Measurements from ENCODE around the gene SLC12A6. TPM values are rescaled to one million over a fixed set of nuclear protein-coding genes. Genes with fewer than 3 reads are reported as not detected.

Gene SLC12A6
- total RNA-seq, 4 donors from 2014 or later = 9.2 to 52.6 (median 26.9) TPM

DNA sequence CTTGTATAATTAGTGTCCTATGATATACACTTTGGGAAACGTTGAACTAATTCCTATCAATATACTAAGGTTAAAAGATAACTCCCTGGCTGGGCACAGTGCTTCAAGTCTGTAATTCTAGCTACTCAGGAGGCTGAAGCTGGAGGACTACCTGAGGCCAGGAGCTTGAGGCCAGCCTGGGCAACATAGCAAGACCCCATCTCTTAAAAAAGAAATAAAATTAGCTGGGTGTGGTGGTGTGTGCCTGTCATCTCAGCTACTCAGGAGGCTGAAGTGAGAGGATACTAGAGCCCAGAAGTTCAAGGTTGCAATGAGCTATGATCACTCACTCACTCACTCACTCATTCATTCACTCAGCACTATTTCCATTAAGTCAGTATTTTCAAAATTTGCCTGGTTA, 55.2 kb downstream of the SLC12A6 start:
- in situ Hi-C loops (cut with MboI; ENCODE audit: low pct_ligation_motif_present in 1 of 4, low pct_unique_long_range_greater_than_20kb in 1 of 4, low sequenced_read_pairs in 3 of 4) = no loop called here
- intact Hi-C loops (cut with DNase I; ENCODE audit: low total_unique reads) = no loop called here
- TF ChIP-seq, protein P1, sequence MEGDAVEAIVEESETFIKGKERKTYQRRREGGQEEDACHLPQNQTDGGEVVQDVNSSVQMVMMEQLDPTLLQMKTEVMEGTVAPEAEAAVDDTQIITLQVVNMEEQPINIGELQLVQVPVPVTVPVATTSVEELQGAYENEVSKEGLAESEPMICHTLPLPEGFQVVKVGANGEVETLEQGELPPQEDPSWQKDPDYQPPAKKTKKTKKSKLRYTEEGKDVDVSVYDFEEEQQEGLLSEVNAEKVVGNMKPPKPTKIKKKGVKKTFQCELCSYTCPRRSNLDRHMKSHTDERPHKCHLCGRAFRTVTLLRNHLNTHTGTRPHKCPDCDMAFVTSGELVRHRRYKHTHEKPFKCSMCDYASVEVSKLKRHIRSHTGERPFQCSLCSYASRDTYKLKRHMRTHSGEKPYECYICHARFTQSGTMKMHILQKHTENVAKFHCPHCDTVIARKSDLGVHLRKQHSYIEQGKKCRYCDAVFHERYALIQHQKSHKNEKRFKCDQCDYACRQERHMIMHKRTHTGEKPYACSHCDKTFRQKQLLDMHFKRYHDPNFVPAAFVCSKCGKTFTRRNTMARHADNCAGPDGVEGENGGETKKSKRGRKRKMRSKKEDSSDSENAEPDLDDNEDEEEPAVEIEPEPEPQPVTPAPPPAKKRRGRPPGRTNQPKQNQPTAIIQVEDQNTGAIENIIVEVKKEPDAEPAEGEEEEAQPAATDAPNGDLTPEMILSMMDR (IDR thresholded peaks at IDR 0.05) = no peak
- TF ChIP-seq POLR2AphosphoS5 (IDR thresholded peaks at IDR 0.05) (no peak), POLR2A (IDR thresholded peaks at IDR 0.05) (no peak), EP300 (IDR thresholded peaks at IDR 0.05; ENCODE audit: low read depth) (no peak)
- Histone ChIP-seq H3K27me3 (no peaks in the 10 kb centered on the region), H3K36me3 (no peaks in the 10 kb centered on the region), H3K27ac (no peak overlapping the region), H3K9me3 (no peaks in the 10 kb centered on the region), H3K4me3 (no peak overlapping the region), H3K4me1 (no peaks in the 10 kb centered on the region)
- no peak for DNase-seq
- WGBS, 2 donors (ENCODE audit: low coverage in 1 of 2) = 89 to 97% methylated on average over 1 of the region's 1 CpG

DNA sequence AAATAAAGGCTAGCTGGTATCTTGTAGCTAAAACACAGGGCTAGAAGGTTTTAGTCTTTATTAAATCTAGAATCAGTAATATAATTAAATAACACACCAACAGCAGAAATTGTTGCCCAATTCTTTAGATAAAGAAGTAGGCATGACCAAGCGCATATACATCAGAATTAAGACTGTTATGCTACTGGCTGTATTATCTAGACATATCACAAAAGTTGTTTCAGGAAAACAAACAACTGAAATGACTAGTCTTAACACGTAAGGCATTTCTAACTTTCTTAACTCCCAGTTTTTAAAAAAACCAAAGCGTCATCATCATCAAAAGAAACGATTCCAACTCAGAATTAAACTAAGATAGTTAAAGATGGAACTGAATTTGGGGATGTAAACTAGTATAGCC, 57.4 kb downstream of the SLC12A6 start:
- no peaks in the 10 kb centered on the region for H3K4me1 ChIP-seq
- H3K9me3 ChIP-seq = no peaks in the 10 kb centered on the region
- no peaks in the 10 kb centered on the region for H3K27me3 ChIP-seq
- DNase-seq = no peak
- no peaks in the 10 kb centered on the region for H3K36me3 ChIP-seq
- TF ChIP-seq POLR2A (IDR thresholded peaks at IDR 0.05) (no peak), POLR2AphosphoS5 (IDR thresholded peaks at IDR 0.05) (no peak), EP300 (IDR thresholded peaks at IDR 0.05; ENCODE audit: low read depth) (no peak)
- TF ChIP-seq, protein P1 (IDR thresholded peaks at IDR 0.05) = no peak
- in situ Hi-C loops (cut with MboI; ENCODE audit: low pct_ligation_motif_present in 1 of 4, low pct_unique_long_range_greater_than_20kb in 1 of 4, low sequenced_read_pairs in 3 of 4) (no loop called here), intact Hi-C loops (cut with DNase I; ENCODE audit: low total_unique reads) (no loop called here)
- WGBS, 2 donors (ENCODE audit: low coverage in 1 of 2) = 92 to 95% methylated on average over 4 of the region's 4 CpGs
- no peak overlapping the region for H3K4me3 ChIP-seq
- H3K27ac ChIP-seq = no peak overlapping the region

DNA sequence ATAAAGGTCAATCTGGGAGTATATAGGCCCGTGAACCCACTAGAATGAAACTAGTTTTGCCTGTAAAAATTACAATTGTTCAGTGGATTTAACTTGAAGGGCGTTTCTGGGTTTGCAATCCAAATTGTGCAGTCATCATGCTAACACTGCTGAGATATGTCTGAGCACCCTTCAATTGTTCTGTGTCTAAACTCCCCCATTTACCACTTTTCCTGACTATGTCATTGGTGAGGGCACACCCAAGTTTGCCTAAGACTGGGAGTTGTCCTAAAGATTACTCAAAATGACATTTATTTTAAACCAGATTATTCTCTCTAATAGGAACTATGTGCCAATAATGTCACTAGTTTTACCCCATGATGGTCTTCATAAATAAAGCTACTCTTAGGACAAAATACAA, 58.2 kb downstream of the SLC12A6 start:
- no peak for DNase-seq
- 83% methylated on average over 2 of the region's 2 CpGs for WGBS, 2 donors (ENCODE audit: low coverage in 1 of 2)
- H3K27me3 ChIP-seq = no peaks in the 10 kb centered on the region

DNA sequence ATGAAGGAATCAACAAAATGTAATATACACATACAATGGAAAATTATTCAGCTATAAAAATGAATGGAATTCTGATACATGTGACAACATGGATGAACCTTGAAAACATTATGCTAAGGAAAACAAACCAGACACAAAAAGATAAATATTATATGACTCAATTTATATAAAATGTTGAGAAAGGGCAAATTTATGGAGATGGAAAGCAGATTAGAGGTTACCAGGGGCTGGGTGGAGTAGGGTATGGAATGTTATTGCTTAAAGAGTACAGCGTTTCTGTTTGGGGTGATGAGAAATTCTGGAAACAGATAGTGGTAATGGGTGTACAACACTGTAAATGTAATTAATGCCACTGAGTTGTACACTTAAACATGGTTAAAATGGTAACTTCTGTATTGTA, 61.9 kb downstream of the SLC12A6 start:
- H3K36me3 ChIP-seq = no peaks in the 10 kb centered on the region
- H3K4me3 ChIP-seq = no peak overlapping the region
- no peak overlapping the region for H3K27ac ChIP-seq
- intact Hi-C loops (cut with DNase I; ENCODE audit: low total_unique reads) = no loop called here
- H3K4me1 ChIP-seq = no peaks in the 10 kb centered on the region
- in situ Hi-C loops (cut with MboI; ENCODE audit: low pct_ligation_motif_present in 1 of 4, low pct_unique_long_range_greater_than_20kb in 1 of 4, low sequenced_read_pairs in 3 of 4) = no loop called here
- WGBS, 2 donors (ENCODE audit: low coverage in 1 of 2) = 78 to 87% methylated on average over 1 of the region's 1 CpG
- DNase-seq = no peak
- H3K27me3 ChIP-seq = no peaks in the 10 kb centered on the region
- no peaks in the 10 kb centered on the region for H3K9me3 ChIP-seq
- TF ChIP-seq POLR2AphosphoS5 (IDR thresholded peaks at IDR 0.05) = no peak
- no peak for TF ChIP-seq EP300 (IDR thresholded peaks at IDR 0.05; ENCODE audit: low read depth)
- TF ChIP-seq, protein P1 (IDR thresholded peaks at IDR 0.05) = no peak
- TF ChIP-seq POLR2A (IDR thresholded peaks at IDR 0.05) = no peak

More for the DNA sequence above, 58.2 kb downstream of the SLC12A6 start:
- intact Hi-C loops (cut with DNase I; ENCODE audit: low total_unique reads) = no loop called here
- H3K4me1 ChIP-seq = no peaks in the 10 kb centered on the region
- TF ChIP-seq POLR2AphosphoS5 (IDR thresholded peaks at IDR 0.05) = no peak
- no peak for TF ChIP-seq EP300 (IDR thresholded peaks at IDR 0.05; ENCODE audit: low read depth)
- TF ChIP-seq, protein P1 (IDR thresholded peaks at IDR 0.05) = no peak
- TF ChIP-seq POLR2A (IDR thresholded peaks at IDR 0.05) = no peak
- no peak overlapping the region for H3K4me3 ChIP-seq
- no peaks in the 10 kb centered on the region for H3K36me3 ChIP-seq
- in situ Hi-C loops (cut with MboI; ENCODE audit: low pct_ligation_motif_present in 1 of 4, low pct_unique_long_range_greater_than_20kb in 1 of 4, low sequenced_read_pairs in 3 of 4) = no loop called here
- H3K9me3 ChIP-seq = no peaks in the 10 kb centered on the region
- H3K27ac ChIP-seq = no peak overlapping the region

Measured in transverse colon (tissue), 4 donors.